Uterus (tissue), 2 donors: ENCODE measurements around the gene MRPS6.

Experiments used
- POLR2A ChIP-seq, 2 donors: fragments of 450-650 bp; IDR thresholded peaks; one replicate each; pipeline ENCODE4 v1.6.1; 2016; ENCODE audit warnings: antibody characterized with exemption in 2 of 2, mild to moderate bottlenecking in 1 of 2, moderate library complexity in 1 of 2
- TF ChIP-seq, protein P1 (sequence below), 4 experiments: fragments of 200-600 bp in 2 of 4; fragments of 450-650 bp in 2 of 4; sonication (generic) in 2 of 4; IDR thresholded peaks; one replicate each; pipeline ENCODE4 v1.5.1; 2016 to 2019; ENCODE audit warnings: antibody characterized with exemption in 4 of 4, mild to moderate bottlenecking in 2 of 4, moderate library complexity in 1 of 4

DNA sequence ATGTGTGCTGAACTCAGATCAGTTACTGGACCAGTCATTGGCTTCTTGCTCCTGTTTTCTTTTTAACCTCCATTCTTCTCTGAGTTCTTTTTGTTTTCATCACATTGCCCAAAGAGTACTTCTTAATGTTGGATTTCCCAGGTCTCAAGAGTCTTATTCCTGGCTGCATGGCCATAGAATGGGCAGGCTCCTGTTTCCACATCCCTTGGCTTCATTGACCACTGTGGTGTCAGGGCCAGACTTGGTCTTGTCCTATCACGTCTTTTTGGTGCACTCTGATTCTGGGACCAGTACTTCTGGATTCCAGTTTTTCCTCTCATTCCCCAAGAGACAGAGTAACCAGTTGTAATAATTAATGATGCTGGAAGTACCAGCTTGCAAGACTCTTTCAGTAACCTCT, 41.8 kb downstream of the MRPS6 start:
- TF ChIP-seq, protein P1, sequence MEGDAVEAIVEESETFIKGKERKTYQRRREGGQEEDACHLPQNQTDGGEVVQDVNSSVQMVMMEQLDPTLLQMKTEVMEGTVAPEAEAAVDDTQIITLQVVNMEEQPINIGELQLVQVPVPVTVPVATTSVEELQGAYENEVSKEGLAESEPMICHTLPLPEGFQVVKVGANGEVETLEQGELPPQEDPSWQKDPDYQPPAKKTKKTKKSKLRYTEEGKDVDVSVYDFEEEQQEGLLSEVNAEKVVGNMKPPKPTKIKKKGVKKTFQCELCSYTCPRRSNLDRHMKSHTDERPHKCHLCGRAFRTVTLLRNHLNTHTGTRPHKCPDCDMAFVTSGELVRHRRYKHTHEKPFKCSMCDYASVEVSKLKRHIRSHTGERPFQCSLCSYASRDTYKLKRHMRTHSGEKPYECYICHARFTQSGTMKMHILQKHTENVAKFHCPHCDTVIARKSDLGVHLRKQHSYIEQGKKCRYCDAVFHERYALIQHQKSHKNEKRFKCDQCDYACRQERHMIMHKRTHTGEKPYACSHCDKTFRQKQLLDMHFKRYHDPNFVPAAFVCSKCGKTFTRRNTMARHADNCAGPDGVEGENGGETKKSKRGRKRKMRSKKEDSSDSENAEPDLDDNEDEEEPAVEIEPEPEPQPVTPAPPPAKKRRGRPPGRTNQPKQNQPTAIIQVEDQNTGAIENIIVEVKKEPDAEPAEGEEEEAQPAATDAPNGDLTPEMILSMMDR (IDR thresholded peaks at IDR 0.05) = no peak
- no peak for TF ChIP-seq POLR2A (IDR thresholded peaks at IDR 0.05)
